ENCODE measurements around the gene LEFTY2. TPM values are rescaled to one million over a fixed set of nuclear protein-coding genes. Genes with fewer than 3 reads are reported as not detected.
"Not testable (repeated sequence)": the region's sequence is repeated elsewhere in the genome, so short reads cannot be mapped to it uniquely, and the experiment has no call there.

Gene LEFTY2
- total RNA-seq, 4 donors from 2014 or later, result 0.55 to 28.7 (median 24.5) TPM; not detected in 1

DNA sequence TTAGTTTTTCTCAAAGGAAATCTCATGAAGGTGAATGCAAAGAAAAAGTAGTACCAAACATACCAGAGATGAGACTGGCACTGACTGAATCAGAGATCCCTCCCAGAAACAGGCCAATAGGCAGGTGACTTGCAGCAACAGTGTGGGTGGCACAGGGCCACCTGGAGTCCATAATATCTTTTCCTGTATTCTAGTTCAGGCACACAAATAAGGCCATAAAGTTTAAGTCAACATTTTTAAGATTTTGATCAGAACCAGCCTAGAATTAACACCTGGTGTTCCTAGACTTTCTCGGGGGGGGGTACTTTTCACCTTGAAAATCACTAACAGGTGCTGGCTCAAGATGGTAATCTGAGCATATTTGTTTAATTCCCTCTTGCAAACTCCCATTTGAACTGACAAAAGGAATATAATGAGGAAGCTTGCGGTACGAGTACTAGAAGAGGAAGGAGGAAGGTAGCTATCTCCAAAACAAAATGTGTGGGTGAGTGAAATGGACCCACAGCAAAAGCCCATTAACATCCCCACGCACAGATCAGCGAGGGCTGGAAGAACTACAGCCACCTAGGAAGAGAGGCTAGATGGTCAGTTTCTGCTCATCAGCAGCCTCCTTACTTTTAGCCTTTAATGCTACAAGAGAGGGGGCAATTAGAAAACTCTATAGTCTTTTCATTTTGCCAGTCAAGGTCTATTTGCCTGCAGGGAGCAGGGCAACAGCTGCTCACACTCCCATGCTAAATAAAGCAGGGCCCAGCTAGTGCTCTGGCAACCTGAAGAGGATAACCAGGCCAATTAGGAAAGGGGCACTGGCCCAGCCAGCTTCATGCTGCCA is 39.2 kb upstream of the LEFTY2 start:
- peak; percentile 68 for DNase-seq
- WGBS, 2 donors (ENCODE audit: low coverage in 1 of 2), result 36 to 60% methylated on average over 5 of the region's 5 CpGs
- Histone ChIP-seq H3K27ac (peak overlapping the region; percentile 47 to 77 (median 68)), H3K27me3 (no peaks in the 10 kb centered on the region), H3K36me3 (peaks cover 0 to 35% (median 16%) of the 10 kb centered on the region in 4 donors), H3K4me1 (peaks cover 0 to 22% (median 15%) of the 10 kb centered on the region in 4 donors), H3K4me3 (no peak overlapping the region), H3K9me3 (no peaks in the 10 kb centered on the region)
- intact Hi-C loops (cut with DNase I; ENCODE audit: low total_unique reads) (no loop called here), in situ Hi-C loops (cut with MboI; ENCODE audit: low pct_ligation_motif_present in 1 of 4, low pct_unique_long_range_greater_than_20kb in 1 of 4, low sequenced_read_pairs in 3 of 4) (loop anchor here in 1 of 4 donors (10.0 kb wide), 1 partner anchor 505 kb away; no protein-coding TSS in a partner anchor)
- TF ChIP-seq EP300 (IDR thresholded peaks at IDR 0.05; ENCODE audit: low read depth), result no peak
- TF ChIP-seq, protein P1, sequence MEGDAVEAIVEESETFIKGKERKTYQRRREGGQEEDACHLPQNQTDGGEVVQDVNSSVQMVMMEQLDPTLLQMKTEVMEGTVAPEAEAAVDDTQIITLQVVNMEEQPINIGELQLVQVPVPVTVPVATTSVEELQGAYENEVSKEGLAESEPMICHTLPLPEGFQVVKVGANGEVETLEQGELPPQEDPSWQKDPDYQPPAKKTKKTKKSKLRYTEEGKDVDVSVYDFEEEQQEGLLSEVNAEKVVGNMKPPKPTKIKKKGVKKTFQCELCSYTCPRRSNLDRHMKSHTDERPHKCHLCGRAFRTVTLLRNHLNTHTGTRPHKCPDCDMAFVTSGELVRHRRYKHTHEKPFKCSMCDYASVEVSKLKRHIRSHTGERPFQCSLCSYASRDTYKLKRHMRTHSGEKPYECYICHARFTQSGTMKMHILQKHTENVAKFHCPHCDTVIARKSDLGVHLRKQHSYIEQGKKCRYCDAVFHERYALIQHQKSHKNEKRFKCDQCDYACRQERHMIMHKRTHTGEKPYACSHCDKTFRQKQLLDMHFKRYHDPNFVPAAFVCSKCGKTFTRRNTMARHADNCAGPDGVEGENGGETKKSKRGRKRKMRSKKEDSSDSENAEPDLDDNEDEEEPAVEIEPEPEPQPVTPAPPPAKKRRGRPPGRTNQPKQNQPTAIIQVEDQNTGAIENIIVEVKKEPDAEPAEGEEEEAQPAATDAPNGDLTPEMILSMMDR (IDR thresholded peaks at IDR 0.05), result no peak
- TF ChIP-seq POLR2A (IDR thresholded peaks at IDR 0.05), result no peak
- peak in 2 of 3 donors; percentile 10 to 17 for TF ChIP-seq POLR2AphosphoS5 (IDR thresholded peaks at IDR 0.05)

DNA sequence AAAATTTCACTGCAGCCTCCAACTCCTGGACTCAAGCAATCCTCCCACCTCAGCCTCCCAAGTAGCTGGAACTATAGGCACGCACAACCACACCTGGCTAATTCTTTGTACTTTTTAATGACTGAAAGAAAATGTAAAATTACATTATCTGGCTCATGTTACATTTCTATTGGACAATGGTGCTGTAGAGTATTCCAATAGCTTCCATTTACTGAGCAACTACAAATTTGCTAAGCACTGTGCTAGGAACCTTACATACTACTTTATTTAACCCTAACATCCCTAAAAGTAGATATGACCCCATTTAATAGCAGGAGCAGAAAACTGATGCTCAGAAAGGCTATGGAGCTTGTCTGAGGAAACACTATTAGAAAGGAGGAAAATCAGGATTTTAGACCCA is 38.4 kb upstream of the LEFTY2 start:
- DNase-seq, result no peak
- intact Hi-C loops (cut with DNase I; ENCODE audit: low total_unique reads), result loop anchor here (10.0 kb wide), 1 partner anchor 655 kb away; no protein-coding TSS in a partner anchor
- Histone ChIP-seq H3K27ac (peak overlapping the region in 3 of 4 donors; percentile 36 to 77 (median 71)), H3K27me3 (no peaks in the 10 kb centered on the region), H3K36me3 (peaks cover 0 to 27% (median 12%) of the 10 kb centered on the region in 4 donors), H3K9me3 (no peaks in the 10 kb centered on the region), H3K4me3 (no peak overlapping the region), H3K4me1 (peaks cover 0 to 22% (median 15%) of the 10 kb centered on the region in 4 donors)
- 85% methylated on average over 1 of the region's 1 CpG; no CpG with 5 or more reads in 1 of the 2 donors for WGBS, 2 donors (ENCODE audit: low coverage in 1 of 2)
- in situ Hi-C loops (cut with MboI; ENCODE audit: low pct_ligation_motif_present in 1 of 4, low pct_unique_long_range_greater_than_20kb in 1 of 4, low sequenced_read_pairs in 3 of 4), result loop anchor here in 2 of 4 donors (10.0 kb wide), 1 partner anchor 505 kb away; no protein-coding TSS in a partner anchor
- TF ChIP-seq EP300 (IDR thresholded peaks at IDR 0.05; ENCODE audit: low read depth) (no peak), POLR2AphosphoS5 (IDR thresholded peaks at IDR 0.05) (no peak), POLR2A (IDR thresholded peaks at IDR 0.05) (no peak)

DNA sequence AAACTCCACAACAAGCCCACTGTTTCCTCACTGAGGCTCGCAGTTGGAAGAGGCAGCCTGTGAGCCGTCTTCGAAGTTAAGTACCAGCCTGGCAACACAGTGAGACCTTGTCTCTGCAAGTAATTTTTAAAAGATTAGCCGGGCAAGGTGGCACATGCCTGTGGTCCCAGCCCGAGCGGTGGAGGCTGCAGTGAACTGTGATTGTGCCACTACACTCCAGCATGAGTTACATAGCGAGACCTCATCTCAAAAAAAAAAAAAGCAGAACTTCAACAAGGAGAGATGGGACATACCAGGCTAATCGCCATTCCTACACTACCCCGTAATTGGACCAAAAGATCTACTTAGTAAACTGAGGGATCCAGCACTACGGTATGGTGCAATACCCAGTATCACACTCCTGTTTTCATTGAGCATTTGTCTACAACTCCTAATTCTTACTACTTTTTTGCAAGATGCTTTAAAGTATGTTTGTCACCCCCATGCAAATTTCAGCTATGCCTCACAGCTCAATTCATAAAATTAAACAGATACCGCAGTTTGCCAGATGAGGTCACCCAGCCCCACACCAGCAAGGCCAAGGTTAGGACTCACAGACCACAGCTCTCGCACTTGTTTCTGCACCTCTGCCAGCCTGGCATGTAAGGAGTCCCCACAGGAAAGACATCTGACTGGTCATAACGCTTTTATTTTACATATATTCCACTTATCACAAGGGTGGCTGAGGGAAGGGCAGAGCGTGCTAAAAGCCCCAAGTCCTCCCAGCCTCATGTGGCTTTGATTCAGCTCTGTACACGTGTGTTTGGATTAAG is 37.1 kb upstream of the LEFTY2 start:
- intact Hi-C loops (cut with DNase I; ENCODE audit: low total_unique reads), result loop anchor here (10.0 kb wide), 1 partner anchor 653 kb away; no protein-coding TSS in a partner anchor
- H3K4me3 ChIP-seq, result no peak overlapping the region
- TF ChIP-seq EP300 (IDR thresholded peaks at IDR 0.05; ENCODE audit: low read depth) (no peak), POLR2AphosphoS5 (IDR thresholded peaks at IDR 0.05) (no peak), POLR2A (IDR thresholded peaks at IDR 0.05) (no peak)
- TF ChIP-seq, protein P1 (IDR thresholded peaks at IDR 0.05), result no peak
- H3K9me3 ChIP-seq, result no peaks in the 10 kb centered on the region
- H3K36me3 ChIP-seq, result peaks cover 0 to 17% (median 8%) of the 10 kb centered on the region in 4 donors
- in situ Hi-C loops (cut with MboI; ENCODE audit: low pct_ligation_motif_present in 1 of 4, low pct_unique_long_range_greater_than_20kb in 1 of 4, low sequenced_read_pairs in 3 of 4), result loop anchor here in 2 of 4 donors (10.0 kb wide), 1 partner anchor 503 kb away; no protein-coding TSS in a partner anchor
- peaks cover 0 to 22% (median 15%) of the 10 kb centered on the region in 4 donors for H3K4me1 ChIP-seq
- H3K27ac ChIP-seq, result no peak overlapping the region
- 63 to 76% methylated on average over 4 to 15 of the region's 15 CpGs for WGBS, 2 donors (ENCODE audit: low coverage in 1 of 2)
- DNase-seq, result no peak
- no peaks in the 10 kb centered on the region for H3K27me3 ChIP-seq

DNA sequence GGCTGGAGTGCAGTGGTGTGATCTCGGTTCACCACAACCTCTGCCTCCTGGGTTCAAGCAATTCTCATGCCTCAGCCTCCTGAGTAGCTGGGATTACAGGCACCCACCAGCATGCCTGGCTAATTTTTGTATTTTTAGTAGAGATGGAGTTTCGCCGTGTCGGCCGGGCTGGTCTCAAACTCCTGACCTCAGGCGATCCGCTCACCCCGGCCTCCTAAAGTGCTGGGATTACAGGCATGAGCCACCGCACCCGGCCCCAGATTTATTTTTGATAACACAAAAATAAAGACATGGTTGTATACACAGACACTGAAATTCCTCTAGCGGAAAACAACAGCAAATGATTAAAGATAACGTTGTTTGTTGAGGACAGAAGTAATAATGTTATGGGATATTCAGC is 34.1 kb upstream of the LEFTY2 start:
- not testable (repeated sequence) for H3K27me3 ChIP-seq, H3K36me3 ChIP-seq, H3K9me3 ChIP-seq, H3K27ac ChIP-seq, DNase-seq, H3K4me3 ChIP-seq
- 94% methylated on average over 7 to 12 of the region's 12 CpGs for WGBS, 2 donors (ENCODE audit: low coverage in 1 of 2)
- in situ Hi-C loops (cut with MboI; ENCODE audit: low pct_ligation_motif_present in 1 of 4, low pct_unique_long_range_greater_than_20kb in 1 of 4, low sequenced_read_pairs in 3 of 4), result loop anchor here in 2 of 4 donors (10.0 kb wide), 1 partner anchor 500 kb away; no protein-coding TSS in a partner anchor
- peaks cover 0 to 12% (median 8%) of the 10 kb centered on the region in 4 donors for H3K4me1 ChIP-seq
- intact Hi-C loops (cut with DNase I; ENCODE audit: low total_unique reads), result loop anchor here (10.0 kb wide), 1 partner anchor 650 kb away; no protein-coding TSS in a partner anchor
